Measurements from ENCODE around the gene NR2F2. TPM values are rescaled to one million over a fixed set of nuclear protein-coding genes. Genes with fewer than 3 reads are reported as not detected.

NR2F2 gene
- total and polyA plus RNA-seq, 4 donors, result 15.0 to 73.5 (median 35.4) TPM

DNA sequence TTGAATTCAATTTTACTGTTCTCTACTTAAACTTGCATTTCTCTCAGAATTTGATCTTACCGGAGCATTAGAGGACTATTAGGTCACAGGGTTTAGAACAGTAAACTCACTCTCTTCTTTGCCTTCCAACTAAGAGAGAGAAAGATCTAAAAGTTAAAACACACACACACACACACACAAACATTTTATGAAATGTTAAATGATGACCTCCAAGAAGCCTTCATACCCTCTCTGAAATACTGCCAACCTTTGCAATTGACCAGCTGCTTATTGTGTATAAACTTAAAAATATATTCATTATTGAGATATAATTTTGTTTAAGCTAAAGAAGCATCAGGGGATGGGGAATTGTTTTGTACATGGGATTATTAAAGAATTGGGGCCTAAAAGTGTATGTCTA, 15.5 kb upstream of the NR2F2 start:
- H3K4me1 ChIP-seq (ENCODE audit: control insufficient read depth in 5 of 5, insufficient read depth in 5 of 5, low read length in 5 of 5), result peaks cover 0 to 32% (median 2%) of the 10 kb centered on the region in 5 donors
- DNase-seq, result peak in 2 of 3 donors; percentile 50 to 64
- H3K36me3 ChIP-seq (ENCODE audit: control insufficient read depth in 4 of 4, insufficient read depth in 4 of 4, low read length in 4 of 4), result peaks cover 0 to 3% (median 1%) of the 10 kb centered on the region in 4 donors
- H3K9me3 ChIP-seq (ENCODE audit: control insufficient read depth in 4 of 4, insufficient read depth in 3 of 4, low read length in 3 of 4), result no peaks in the 10 kb centered on the region
- H3K4me3 ChIP-seq, result no peak overlapping the region
- no peak for ATAC-seq (ENCODE audit: insufficient read depth, low FRiP score)
- no peak overlapping the region for H3K9ac ChIP-seq (ENCODE audit: insufficient read depth in 1 of 2, low read length in 2 of 2)
- H3K27ac ChIP-seq (ENCODE audit: low read depth in 1 of 2, low read length in 1 of 2), result no peak overlapping the region
- TF ChIP-seq, protein P1, sequence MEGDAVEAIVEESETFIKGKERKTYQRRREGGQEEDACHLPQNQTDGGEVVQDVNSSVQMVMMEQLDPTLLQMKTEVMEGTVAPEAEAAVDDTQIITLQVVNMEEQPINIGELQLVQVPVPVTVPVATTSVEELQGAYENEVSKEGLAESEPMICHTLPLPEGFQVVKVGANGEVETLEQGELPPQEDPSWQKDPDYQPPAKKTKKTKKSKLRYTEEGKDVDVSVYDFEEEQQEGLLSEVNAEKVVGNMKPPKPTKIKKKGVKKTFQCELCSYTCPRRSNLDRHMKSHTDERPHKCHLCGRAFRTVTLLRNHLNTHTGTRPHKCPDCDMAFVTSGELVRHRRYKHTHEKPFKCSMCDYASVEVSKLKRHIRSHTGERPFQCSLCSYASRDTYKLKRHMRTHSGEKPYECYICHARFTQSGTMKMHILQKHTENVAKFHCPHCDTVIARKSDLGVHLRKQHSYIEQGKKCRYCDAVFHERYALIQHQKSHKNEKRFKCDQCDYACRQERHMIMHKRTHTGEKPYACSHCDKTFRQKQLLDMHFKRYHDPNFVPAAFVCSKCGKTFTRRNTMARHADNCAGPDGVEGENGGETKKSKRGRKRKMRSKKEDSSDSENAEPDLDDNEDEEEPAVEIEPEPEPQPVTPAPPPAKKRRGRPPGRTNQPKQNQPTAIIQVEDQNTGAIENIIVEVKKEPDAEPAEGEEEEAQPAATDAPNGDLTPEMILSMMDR (IDR thresholded peaks at IDR 0.05; ENCODE audit: control extremely low read depth, extremely low read depth), result no peak
- 76% methylated on average over 1 of the region's 1 CpG for WGBS, 2 donors
- peaks cover 0 to under 1% (median 0%) of the 10 kb centered on the region in 3 donors for H3K27me3 ChIP-seq (ENCODE audit: control insufficient read depth in 3 of 3, insufficient read depth in 3 of 3, low read length in 2 of 3)

- H3K27me3 ChIP-seq (ENCODE audit: control insufficient read depth in 3 of 3, insufficient read depth in 3 of 3, low read length in 2 of 3), result peaks cover 0 to 3% (median 3%) of the 10 kb centered on the region in 3 donors
- no peaks in the 10 kb centered on the region for H3K9me3 ChIP-seq (ENCODE audit: control insufficient read depth in 4 of 4, insufficient read depth in 3 of 4, low read length in 3 of 4)
- H3K4me3 ChIP-seq, result no peak overlapping the region
- DNase-seq, result peak in 1 of 3 donors; percentile 38
- no peak for ATAC-seq (ENCODE audit: insufficient read depth, low FRiP score)
- H3K4me1 ChIP-seq (ENCODE audit: control insufficient read depth in 5 of 5, insufficient read depth in 5 of 5, low read length in 5 of 5), result peaks cover 0 to 50% (median 5%) of the 10 kb centered on the region in 5 donors
- peak overlapping the region in 1 of 2 donors; percentile 64 for H3K27ac ChIP-seq (ENCODE audit: low read depth in 1 of 2, low read length in 1 of 2)
- WGBS, 2 donors, result 37 to 47% methylated on average over 2 of the region's 2 CpGs
- H3K36me3 ChIP-seq (ENCODE audit: control insufficient read depth in 4 of 4, insufficient read depth in 4 of 4, low read length in 4 of 4), result peaks cover 0 to 3% (median 1%) of the 10 kb centered on the region in 4 donors
- TF ChIP-seq, protein P1 (IDR thresholded peaks at IDR 0.05; ENCODE audit: control extremely low read depth, extremely low read depth), result no peak
- no peak overlapping the region for H3K9ac ChIP-seq (ENCODE audit: insufficient read depth in 1 of 2, low read length in 2 of 2)
Measured at GRCh38 chr15:96316953-96317629, 13.4 kb upstream of the NR2F2 start.

GRCh38 chr15:96320107-96320506, 10.4 kb upstream of the NR2F2 start:
- peaks cover 3 to 5% (median 3%) of the 10 kb centered on the region in 3 donors for H3K27me3 ChIP-seq (ENCODE audit: control insufficient read depth in 3 of 3, insufficient read depth in 3 of 3, low read length in 2 of 3)

More at GRCh38 chr15:96320107-96320506, 10.4 kb upstream of the NR2F2 start:
- TF ChIP-seq, protein P1 (IDR thresholded peaks at IDR 0.05; ENCODE audit: control extremely low read depth, extremely low read depth), result no peak
- H3K9me3 ChIP-seq (ENCODE audit: control insufficient read depth in 4 of 4, insufficient read depth in 3 of 4, low read length in 3 of 4), result no peaks in the 10 kb centered on the region
- H3K9ac ChIP-seq (ENCODE audit: insufficient read depth in 1 of 2, low read length in 2 of 2), result no peak overlapping the region
- H3K27ac ChIP-seq (ENCODE audit: low read depth in 1 of 2, low read length in 1 of 2), result no peak overlapping the region
- no peak overlapping the region for H3K4me3 ChIP-seq
- peaks cover 0 to 64% (median 5%) of the 10 kb centered on the region in 5 donors for H3K4me1 ChIP-seq (ENCODE audit: control insufficient read depth in 5 of 5, insufficient read depth in 5 of 5, low read length in 5 of 5)
- ATAC-seq (ENCODE audit: insufficient read depth, low FRiP score), result no peak
- peak in 1 of 3 donors; percentile 46 for DNase-seq
- H3K36me3 ChIP-seq (ENCODE audit: control insufficient read depth in 4 of 4, insufficient read depth in 4 of 4, low read length in 4 of 4), result no peaks in the 10 kb centered on the region
- 40 to 58% methylated on average over 2 of the region's 2 CpGs for WGBS, 2 donors
